Measurements from ENCODE around the gene FIZ1. TPM values are rescaled to one million over a fixed set of nuclear protein-coding genes. Genes with fewer than 3 reads are reported as not detected.

FIZ1 gene
- total RNA-seq, 4 donors from 2014 or later = 9.0 to 18.5 (median 14.0) TPM

GRCh38 chr19:55544776-55545439, 54.4 kb downstream of the FIZ1 start:
- no peaks in the 10 kb centered on the region for H3K36me3 ChIP-seq
- peaks cover 7 to 29% of the 10 kb centered on the region in 2 donors for H3K4me1 ChIP-seq
- H3K27ac ChIP-seq = no peak overlapping the region
- H3K9me3 ChIP-seq = no peaks in the 10 kb centered on the region
- TF ChIP-seq POLR2A (IDR thresholded peaks at IDR 0.05) = no peak
- TF ChIP-seq CTCF (IDR thresholded peaks at IDR 0.05) = no peak
- DNase-seq = no peak
- intact Hi-C loops (cut with DNase I) = no loop called here
- 71% methylated on average over 18 to 20 of the region's 23 CpGs for WGBS, 2 donors
- H3K27me3 ChIP-seq = no peaks in the 10 kb centered on the region
- H3K4me3 ChIP-seq (replicated peaks in 1 of 3) = no peak overlapping the region

- Histone ChIP-seq H3K27me3 (no peaks in the 10 kb centered on the region), H3K4me1 (peaks cover 3 to 22% of the 10 kb centered on the region in 2 donors), H3K27ac (no peak overlapping the region), H3K4me3 (replicated peaks in 1 of 3) (no peak overlapping the region), H3K36me3 (no peaks in the 10 kb centered on the region), H3K9me3 (no peaks in the 10 kb centered on the region)
- 85 to 86% methylated on average over 4 to 15 of the region's 15 CpGs for WGBS, 2 donors
- DNase-seq = no peak
- intact Hi-C loops (cut with DNase I) = no loop called here
- no peak for TF ChIP-seq POLR2A (IDR thresholded peaks at IDR 0.05)
- no peak for TF ChIP-seq CTCF (IDR thresholded peaks at IDR 0.05)
These were observed 55.3 kb downstream of the FIZ1 start for GRCh38 chr19:55544014-55544413.

- Histone ChIP-seq H3K4me1 (peaks cover 3 to 18% of the 10 kb centered on the region in 2 donors), H3K27me3 (no peaks in the 10 kb centered on the region), H3K36me3 (no peaks in the 10 kb centered on the region), H3K9me3 (no peaks in the 10 kb centered on the region), H3K4me3 (replicated peaks in 1 of 3) (no peak overlapping the region), H3K27ac (no peak overlapping the region)
- TF ChIP-seq CTCF (IDR thresholded peaks at IDR 0.05) = no peak
- no peak for TF ChIP-seq POLR2A (IDR thresholded peaks at IDR 0.05)
- DNase-seq = no peak
- 76 to 80% methylated on average over 5 of the region's 5 CpGs for WGBS, 2 donors
- intact Hi-C loops (cut with DNase I) = no loop called here
These were observed 55.8 kb downstream of the FIZ1 start for GRCh38 chr19:55543567-55543966.

- TF ChIP-seq POLR2A (IDR thresholded peaks at IDR 0.05) (no peak), CTCF (IDR thresholded peaks at IDR 0.05) (no peak)
- Histone ChIP-seq H3K36me3 (no peaks in the 10 kb centered on the region), H3K4me3 (replicated peaks in 1 of 3) (no peak overlapping the region), H3K4me1 (peaks cover 3 to 18% of the 10 kb centered on the region in 2 donors), H3K27me3 (no peaks in the 10 kb centered on the region), H3K9me3 (no peaks in the 10 kb centered on the region), H3K27ac (no peak overlapping the region)
- 91 to 93% methylated on average over 7 of the region's 7 CpGs for WGBS, 2 donors
- no peak for DNase-seq
- intact Hi-C loops (cut with DNase I) = no loop called here
These were observed 56.9 kb downstream of the FIZ1 start for GRCh38 chr19:55542292-55542855.

Other genes starting within 250 kb of the FIZ1 start
- gene COX6B2, start 244.8 kb downstream of the FIZ1 start, total RNA-seq = under 1 TPM in 1 of 4 donors, not detected in 3; 0.94 TPM
- gene GARIN5B, start 236.3 kb downstream of the FIZ1 start, total RNA-seq = not detected
- not detected for gene IL11, start 229.1 kb downstream of the FIZ1 start, total RNA-seq
- not detected for gene TMEM190, start 222.7 kb downstream of the FIZ1 start, total RNA-seq
- 10 to 100 TPM in 3 of 4 donors, 1 to 10 TPM in 1; 6.3 to 73.5 (median 31.2) TPM for gene TMEM238, start 215.2 kb downstream of the FIZ1 start, total RNA-seq
- 100 to 1,000 TPM; 156 to 404 (median 205) TPM for gene RPL28, start 213.6 kb downstream of the FIZ1 start, total RNA-seq
- gene UBE2S, start 191.7 kb downstream of the FIZ1 start, total RNA-seq = 10 to 100 TPM in 2 of 4 donors, 1 to 10 TPM in 2; 5.7 to 13.3 (median 9.8) TPM
- not detected for gene SHISA7, start 156.2 kb downstream of the FIZ1 start, total RNA-seq
- gene ISOC2, start 137.9 kb downstream of the FIZ1 start, total RNA-seq = 100 to 1,000 TPM in 2 of 4 donors, 10 to 100 TPM in 2; 52.1 to 178 (median 100) TPM
- not detected for gene C19orf85, start 134.8 kb downstream of the FIZ1 start, total RNA-seq
- 10 to 100 TPM in 2 of 4 donors, 1 to 10 TPM in 2; 2.1 to 12.0 (median 6.5) TPM for gene ZNF628, start 122.9 kb downstream of the FIZ1 start, total RNA-seq
- 10 to 100 TPM in 2 of 4 donors, 1 to 10 TPM in 2; 5.1 to 28.3 (median 12.2) TPM for gene NAT14, start 114.3 kb downstream of the FIZ1 start, total RNA-seq
- 1 to 10 TPM; 1.7 to 2.9 (median 2.2) TPM for gene SSC5D, start 111.1 kb downstream of the FIZ1 start, total RNA-seq
- gene SBK2, start 62.4 kb downstream of the FIZ1 start, total RNA-seq = not detected
- 10 to 100 TPM in 1 of 4 donors, under 1 TPM in 1, not detected in 2; 0.94 to 14.8 TPM for gene SBK3, start 54.0 kb downstream of the FIZ1 start, total RNA-seq
- gene ZNF579, start 18.7 kb downstream of the FIZ1 start, total RNA-seq = 1 to 10 TPM; 4.0 to 7.5 (median 6.6) TPM
- gene ZNF524, start 771 bp upstream of the FIZ1 start, total RNA-seq = 10 to 100 TPM; 13.0 to 34.2 (median 28.9) TPM
- gene ZNF865, start 6.1 kb upstream of the FIZ1 start, total RNA-seq = 10 to 100 TPM in 2 of 4 donors, 1 to 10 TPM in 2; 5.5 to 12.6 (median 9.1) TPM
- 10 to 100 TPM in 1 of 4 donors, 1 to 10 TPM in 3; 5.1 to 10.0 (median 8.7) TPM for gene ZNF784, start 25.0 kb upstream of the FIZ1 start, total RNA-seq
- gene ZNF580, start 41.5 kb upstream of the FIZ1 start, total RNA-seq = 10 to 100 TPM; 29.9 to 61.1 (median 44.8) TPM
- gene ZNF581, start 44.1 kb upstream of the FIZ1 start, total RNA-seq = 10 to 100 TPM; 11.1 to 23.9 (median 15.8) TPM
- 10 to 100 TPM; 11.2 to 23.2 (median 20.7) TPM for gene CCDC106, start 48.7 kb upstream of the FIZ1 start, total RNA-seq
- 100 to 1,000 TPM in 1 of 4 donors, 10 to 100 TPM in 3; 68.4 to 115 (median 85.7) TPM for gene U2AF2, start 55.5 kb upstream of the FIZ1 start, total RNA-seq
- gene EPN1, start 75.7 kb upstream of the FIZ1 start, total RNA-seq = 100 to 1,000 TPM in 1 of 4 donors, 10 to 100 TPM in 3; 34.8 to 102 (median 72.2) TPM
- gene NLRP9, start 138.9 kb upstream of the FIZ1 start, total RNA-seq = not detected
- gene RFPL4A, start 159.6 kb upstream of the FIZ1 start, total RNA-seq = not detected
- gene RFPL4AL1, start 169.6 kb upstream of the FIZ1 start, total RNA-seq = under 1 TPM in 1 of 4 donors, not detected in 3; 0.33 TPM
- not detected for gene NLRP11, start 232.5 kb upstream of the FIZ1 start, total RNA-seq
- not detected for gene NLRP4, start 237.0 kb upstream of the FIZ1 start, total RNA-seq

All from thyroid gland (tissue), 4 donors.